GM18526 (cell line): Measurements from ENCODE around the gene TRAPPC12.

ENCODE experiments used
- POLR2A ChIP-seq: IDR thresholded peaks from 3 replicates; pipeline ENCODE4 v1.6.1; 2011; ENCODE audit not compliant: insufficient read length; ENCODE audit errors: extremely low read depth

TRAPPC12 gene

DNA sequence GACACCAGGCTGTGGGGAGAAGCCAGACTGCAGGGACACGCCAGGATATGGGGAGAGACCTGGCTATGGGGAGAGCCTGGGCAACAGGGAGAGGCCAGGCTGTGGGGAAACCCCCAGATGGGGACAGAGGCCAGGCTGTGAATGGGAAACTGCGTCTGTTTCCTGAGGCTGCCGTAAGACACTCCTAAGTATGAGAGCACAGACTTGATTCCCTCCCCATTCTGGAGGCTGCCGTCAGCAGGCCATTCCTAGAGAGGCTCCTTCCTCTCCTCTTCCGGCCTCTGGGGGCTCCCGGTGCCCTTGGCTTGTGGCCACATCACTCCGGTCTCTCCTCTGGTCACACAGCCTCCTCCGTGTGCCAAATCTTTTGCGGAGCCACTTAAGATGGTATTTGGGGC, 107.5 kb downstream of the TRAPPC12 start:
- TF ChIP-seq POLR2A, result no peak

GRCh38 chr2:3487432-3487831, 107.9 kb downstream of the TRAPPC12 start:
- no peak for TF ChIP-seq POLR2A

DNA sequence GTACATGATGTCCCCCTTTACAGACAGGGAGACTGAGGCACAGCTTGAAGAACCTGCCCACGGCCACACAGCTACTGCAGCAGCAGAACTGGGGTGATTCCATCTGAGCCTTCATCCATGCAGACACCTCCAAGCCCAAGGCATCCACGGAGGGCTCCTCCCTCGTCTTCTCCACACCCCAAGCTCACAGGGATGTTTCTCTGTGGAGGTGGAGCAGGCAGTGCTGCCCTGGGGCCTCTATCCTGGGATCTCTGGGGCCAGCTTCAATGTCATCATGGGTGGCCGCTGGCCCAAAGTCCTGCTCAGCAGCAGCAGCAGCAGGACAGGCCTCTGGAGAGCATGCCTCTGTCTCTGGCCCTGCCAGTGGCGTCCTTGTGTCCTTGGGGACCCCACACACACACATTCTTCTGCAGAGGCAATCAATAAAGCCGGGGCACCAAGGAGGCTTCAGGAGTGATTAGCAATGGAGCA, 108.6 kb downstream of the TRAPPC12 start:
- TF ChIP-seq POLR2A, result no peak

DNA sequence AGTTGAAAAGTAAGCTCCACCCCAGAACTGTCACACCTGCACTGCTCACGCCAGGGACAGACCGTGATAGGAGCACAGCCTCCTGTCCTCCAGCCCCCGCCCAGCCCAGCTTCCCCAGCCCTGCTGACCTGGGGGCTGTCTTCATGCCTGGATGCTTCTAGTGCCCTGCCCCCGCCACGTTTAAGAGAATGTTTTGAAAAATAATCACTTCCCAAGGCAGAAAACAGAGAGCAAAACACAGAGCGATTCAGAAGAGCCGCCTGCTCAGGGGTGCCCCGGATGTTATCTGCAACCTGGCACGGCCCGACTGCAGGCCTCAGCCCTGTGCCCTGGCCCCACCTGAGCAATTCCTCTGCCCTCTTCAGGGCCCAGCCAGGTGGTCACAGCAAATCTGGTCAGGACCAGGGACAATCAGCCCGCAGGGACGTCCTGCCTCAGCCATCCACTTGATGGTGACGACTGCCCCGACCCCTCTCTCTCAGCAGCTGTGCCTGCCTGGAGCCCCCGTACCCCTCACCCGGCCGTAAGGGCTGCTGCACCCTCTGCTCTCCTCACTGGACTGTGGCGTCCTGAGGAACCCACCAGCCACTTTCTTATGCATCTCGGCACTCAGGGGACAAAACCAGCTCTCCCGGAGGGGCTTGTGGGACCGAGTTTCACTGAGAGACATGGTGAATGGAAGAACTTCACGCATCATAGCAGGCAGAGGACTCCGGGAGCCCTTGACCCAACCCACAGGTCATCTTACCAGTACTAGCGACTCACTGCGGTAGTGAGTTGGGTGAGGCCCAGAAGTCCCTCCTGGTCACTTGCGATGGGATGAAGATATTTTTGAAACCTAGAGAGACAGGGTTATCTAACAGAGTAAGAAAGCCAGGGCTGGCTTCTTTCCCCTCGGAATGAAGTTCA, 109.6 kb downstream of the TRAPPC12 start:
- TF ChIP-seq POLR2A, result no peak

DNA sequence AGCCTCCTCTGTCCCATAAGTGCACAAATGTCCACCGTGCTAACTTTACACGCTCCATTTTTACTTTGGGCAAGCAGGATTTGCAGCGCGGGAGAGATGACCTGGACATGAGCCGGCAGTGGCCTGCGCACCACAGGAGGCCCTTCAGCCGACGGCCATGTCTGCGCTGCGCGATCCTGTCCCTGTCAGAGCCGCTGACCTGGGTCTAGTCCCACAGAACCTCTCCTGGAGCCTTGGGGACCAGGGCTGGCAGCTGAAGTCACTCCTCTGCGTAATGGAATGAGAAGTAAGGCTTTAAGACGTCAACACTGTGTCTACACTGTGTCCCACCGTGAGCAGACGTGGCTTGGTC, 110.2 kb downstream of the TRAPPC12 start:
- TF ChIP-seq POLR2A, result no peak

DNA sequence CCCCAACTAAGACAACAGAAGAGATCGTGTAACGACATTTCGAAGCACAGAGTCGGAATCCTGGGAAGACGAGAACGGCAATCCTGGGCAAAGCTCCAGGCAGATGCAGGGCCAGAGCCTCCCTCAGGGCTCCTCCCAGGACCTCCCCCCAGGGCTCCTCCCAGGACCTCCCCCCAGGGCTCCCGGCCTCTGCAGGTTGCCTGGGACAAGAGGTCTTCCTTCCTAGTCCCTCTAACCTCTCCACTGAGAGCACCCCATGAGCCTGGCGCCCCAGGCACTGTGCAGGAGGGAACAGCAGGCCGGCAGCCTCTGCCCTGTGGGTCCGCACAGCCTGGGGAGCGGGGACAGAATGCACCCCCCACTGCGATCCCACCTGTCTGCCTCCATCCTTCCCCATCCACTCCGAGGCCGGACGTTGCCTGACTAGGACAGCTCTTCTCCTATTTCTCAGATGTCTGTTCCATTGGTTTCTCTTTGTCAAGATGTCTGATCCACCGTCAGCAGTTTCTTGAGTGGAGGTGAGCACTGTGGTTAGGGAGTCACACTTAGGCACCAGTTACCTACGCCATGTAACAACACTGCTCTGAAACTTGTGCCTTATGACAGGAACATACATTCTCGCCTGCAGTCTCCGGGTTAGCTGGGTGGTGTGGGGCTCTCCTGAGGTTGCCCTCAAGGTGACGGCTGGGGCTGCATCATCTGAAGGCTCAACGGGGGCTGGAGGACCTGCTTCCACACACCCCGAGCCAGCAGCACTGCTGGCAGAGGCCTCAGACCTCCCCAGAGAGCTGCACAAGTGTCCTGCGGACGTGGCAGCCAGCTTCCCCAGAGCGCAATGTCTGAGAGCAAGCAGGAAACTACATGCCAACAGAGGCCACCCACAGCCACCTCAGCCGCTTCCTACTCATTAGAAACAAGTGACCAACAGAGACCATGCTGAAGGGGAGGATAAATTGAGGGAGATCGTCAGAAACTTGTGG, 111.0 kb downstream of the TRAPPC12 start:
- no peak for TF ChIP-seq POLR2A

GRCh38 chr2:3491306-3491705, 111.8 kb downstream of the TRAPPC12 start:
- no peak for TF ChIP-seq POLR2A

DNA sequence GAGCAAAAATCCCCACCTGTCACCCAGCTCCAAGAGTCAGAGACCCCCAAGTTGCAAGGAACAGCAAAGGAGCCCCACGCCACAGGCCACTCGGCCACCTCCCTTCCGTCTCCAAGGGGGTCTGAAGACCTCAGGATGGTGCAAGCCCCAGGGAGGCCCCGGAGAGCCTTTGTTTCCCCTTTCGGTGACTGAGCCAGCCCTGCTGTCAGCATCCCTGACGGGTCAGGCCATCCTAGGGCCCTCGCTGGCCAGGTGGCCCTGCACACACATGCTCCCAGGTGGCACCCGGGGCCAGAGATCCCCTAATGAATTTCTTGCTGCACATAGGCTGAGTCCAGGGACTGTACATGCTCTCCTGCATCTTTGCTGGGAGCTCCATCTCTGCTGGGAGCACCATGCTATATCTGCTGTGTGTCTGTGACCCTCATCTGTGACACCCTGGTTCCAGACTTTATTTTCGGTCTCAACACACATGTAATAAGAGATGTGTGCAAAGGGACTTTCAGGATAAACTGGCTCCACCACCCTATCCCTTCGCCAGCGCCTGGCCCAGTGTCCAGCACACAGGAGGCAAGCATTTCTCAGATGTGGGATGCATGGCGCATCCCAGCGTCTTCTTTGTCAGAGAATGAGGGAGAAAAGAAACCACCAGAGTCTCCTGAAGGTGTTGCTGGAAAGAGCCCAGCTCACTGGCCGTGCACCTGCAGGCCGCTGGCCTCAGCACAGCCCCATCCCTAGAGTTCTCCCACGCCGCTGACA, 112.4 kb downstream of the TRAPPC12 start:
- no peak for TF ChIP-seq POLR2A

DNA sequence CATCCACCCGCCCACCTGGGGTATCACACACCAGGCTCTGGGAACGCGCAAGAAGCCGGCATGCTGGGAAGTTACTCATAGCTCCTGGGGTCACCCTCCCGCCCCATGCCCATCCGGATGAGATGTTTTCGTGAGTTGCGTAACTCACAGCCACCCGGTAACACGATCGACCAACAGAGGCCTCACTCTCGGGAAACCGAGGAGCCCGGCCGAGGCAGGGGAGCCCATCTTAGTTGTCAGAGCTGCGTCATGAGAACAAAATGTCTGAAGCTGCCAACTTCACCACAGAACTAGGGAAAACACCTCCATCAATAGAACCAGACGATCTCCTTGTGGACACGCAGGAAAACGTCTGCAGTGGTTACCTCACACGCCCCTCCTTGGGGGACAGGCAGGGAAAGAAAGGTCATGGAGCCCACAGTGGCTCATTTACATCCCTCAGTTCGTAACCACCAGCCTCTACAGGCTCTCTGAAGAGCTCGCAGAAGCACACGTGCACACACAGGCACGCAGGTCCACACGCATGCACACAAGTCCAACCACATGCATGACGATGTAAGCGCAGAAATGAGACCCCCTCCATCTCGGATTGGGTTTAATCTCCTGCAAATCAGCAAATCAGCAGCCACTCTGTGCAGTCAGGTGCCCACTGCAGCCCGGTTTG, 113.6 kb downstream of the TRAPPC12 start:
- no peak for TF ChIP-seq POLR2A

DNA sequence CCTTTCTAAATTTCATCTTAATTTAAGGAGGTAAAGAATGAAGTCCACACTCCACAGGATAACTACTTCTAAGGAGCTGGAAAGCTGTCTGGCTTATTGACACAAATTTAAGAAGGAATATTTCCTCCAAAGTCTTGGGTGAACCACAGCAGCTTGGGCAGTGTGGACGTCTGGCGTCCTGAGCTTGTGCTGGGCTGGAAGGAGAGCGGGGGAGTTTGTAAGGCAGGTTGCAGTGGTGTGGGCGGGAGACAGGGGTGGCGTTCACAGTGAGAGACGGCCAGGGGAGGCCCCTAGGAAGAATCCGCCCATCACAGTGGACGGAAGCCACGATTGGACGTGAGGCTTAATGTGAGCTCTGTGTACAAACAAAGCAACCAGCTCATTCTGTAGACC, 114.1 kb downstream of the TRAPPC12 start:
- no peak for TF ChIP-seq POLR2A

- TF ChIP-seq POLR2A, result no peak
Measured at GRCh38 chr2:3494984-3495666, 115.6 kb downstream of the TRAPPC12 start.

- TF ChIP-seq POLR2A, result no peak
Measured at GRCh38 chr2:3498783-3499394, 119.4 kb downstream of the TRAPPC12 start.

DNA sequence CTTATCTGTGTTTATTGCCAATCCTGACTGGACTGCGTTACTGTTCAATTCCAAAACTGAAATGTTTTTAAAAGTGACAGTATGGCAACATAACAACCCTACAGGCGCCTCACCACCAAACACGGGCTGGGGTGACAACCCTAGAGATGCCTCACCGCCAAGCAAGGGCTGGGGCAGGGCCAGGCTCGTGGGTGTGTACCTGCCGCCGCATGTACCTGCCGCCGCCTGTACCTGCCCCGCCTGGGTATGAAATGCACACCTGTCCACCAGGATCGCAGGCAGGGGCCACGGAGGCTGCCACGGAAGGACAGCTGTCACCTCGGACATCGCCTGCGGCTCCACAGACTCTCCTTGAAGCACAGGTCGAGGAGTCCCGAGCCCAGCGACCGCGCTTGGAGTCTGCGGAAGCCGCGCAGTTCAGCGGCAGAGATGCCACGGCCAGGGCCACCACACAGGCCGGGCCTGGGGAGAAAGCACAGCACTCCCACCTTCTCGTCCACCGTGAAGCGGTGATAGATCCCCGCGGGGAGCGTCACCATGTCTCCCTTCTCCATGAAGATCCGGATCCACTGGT, 120.9 kb downstream of the TRAPPC12 start:
- no peak for TF ChIP-seq POLR2A
